ENCODE measurements around the gene BAD. TPM values are rescaled to one million over a fixed set of nuclear protein-coding genes. Genes with fewer than 3 reads are reported as not detected.
"Not testable (repeated sequence)": the region's sequence is repeated elsewhere in the genome, so short reads cannot be mapped to it uniquely, and the experiment has no call there.

Gene BAD
- total RNA-seq, 1 experiment from 2014 or later = 121 TPM

DNA sequence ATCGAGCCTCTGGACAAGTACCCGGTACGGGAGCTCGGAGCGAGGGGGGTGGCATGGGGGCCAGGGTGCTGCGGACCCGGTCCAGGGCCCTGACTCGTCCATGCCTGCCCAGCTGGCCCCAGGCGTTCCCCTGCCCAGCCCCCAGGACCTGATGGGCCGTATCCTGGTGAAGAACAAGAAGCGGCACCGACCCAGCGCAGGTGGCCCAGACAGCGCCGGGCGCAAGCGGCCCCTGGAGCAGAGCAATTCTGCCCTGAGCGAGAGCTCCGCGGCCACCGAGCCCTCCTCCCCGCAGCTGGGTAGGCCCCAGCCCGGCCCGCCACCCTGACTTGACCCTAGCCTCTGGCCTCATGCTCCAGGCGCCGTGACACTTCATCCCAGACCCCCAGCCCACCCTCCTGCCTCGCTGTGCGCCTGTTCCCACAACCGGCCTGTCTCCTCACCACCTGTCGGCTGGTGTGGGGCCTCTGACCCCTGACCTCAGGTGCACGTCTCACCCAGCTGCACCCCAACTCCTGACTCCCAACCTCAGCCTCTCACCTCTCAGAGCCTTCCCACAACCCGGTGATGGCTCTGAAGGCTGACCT, 25.4 kb downstream of the BAD start:
- no peak for DNase-seq (ENCODE audit: low read depth)

DNA sequence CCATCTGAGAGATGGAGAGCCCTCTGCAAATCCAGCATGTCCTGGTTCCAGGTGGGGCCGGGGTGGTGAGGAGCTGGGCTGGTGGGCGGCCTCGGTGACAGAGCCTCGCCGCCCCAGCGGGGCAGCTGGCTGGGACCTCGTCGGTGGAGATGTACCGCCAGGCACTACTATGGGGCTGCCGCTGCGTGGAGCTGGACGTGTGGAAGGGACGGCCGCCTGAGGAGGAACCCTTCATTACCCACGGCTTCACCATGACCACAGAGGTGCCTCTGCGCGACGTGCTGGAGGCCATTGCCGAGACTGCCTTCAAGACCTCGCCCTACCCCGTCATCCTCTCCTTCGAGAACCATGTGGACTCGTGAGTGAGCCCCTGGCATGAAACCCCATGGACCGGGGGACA, 26.1 kb downstream of the BAD start:
- no peak for DNase-seq (ENCODE audit: low read depth)

DNA sequence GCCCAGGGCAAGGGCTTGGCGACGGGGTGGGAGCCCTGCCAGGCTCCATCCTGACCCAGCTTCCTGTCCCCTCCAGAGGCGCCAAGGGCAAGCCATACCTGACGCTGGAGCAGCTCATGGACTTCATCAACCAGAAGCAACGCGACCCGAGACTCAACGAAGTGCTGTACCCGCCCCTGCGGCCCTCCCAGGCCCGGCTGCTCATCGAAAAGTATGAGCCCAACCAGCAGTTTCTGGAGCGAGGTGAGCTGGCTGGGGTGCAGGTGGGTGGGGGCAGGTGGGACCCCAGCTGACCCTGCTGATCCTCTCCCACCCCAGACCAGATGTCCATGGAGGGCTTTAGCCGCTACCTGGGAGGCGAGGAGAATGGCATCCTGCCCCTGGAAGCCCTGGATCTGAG, 28.2 kb downstream of the BAD start:
- no peak for DNase-seq (ENCODE audit: low read depth)

DNA sequence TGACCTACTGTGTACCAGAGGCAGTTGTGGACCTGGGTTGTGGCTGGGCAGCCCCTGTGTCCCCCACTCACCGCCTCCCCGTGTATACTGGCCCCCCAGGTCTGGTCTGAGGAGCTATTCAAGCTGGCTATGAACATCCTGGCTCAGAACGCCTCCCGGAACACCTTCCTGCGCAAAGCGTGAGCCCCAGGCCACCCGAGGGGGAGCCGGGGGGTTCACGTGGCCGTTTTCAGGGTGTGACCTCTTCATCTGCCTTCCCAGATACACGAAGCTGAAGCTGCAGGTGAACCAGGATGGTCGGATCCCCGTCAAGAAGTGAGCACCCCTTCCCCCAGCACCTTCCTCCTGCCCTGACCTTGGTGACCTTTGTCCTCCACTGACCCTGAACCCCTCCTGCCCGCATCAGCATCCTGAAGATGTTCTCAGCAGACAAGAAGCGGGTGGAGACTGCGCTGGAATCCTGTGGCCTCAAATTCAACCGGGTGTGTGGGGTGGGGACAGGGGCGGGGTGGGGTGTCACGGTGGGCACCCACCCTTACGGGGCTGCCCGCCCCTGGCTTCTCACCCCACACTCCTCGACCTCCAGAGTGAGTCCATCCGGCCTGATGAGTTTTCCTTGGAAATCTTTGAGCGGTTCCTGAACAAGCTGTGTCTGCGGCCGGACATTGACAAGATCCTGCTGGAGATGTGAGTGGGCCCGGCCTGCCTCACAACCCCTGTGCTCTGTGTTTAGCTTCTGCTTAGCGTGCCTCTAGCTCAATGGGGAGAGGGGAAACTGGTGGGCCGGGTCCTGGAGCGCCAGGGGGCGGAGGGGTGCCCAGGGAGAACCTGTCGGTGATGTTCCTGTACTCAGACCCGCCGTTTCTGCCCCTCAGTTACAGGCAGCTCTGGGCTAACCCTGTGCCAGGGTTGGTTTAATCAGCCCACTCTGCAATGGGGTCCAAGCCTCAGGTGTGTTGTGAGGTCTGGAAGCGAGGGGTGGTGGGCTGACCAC, 29.0 kb downstream of the BAD start:
- DNase-seq (ENCODE audit: low read depth) = no peak

DNA sequence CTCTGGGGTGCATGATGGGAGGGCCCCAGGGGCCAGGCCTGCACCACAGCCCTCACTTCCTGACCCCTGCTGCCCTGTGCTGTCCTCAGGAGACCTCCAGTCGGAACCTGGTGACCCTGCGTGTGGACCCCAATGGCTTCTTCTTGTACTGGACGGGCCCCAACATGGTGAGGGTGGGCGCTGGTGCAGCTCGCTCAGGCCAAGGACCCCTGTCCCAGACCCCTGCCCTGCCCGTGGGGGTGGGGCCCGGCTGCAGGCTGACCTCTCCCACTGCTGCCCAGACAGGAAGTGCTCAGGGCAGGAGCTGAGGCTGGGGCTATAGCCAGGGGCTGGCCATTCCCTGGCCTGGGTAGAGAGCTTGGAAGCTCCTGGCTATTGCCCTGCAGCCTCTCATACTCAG, 30.1 kb downstream of the BAD start:
- DNase-seq (ENCODE audit: low read depth) = no peak

DNA sequence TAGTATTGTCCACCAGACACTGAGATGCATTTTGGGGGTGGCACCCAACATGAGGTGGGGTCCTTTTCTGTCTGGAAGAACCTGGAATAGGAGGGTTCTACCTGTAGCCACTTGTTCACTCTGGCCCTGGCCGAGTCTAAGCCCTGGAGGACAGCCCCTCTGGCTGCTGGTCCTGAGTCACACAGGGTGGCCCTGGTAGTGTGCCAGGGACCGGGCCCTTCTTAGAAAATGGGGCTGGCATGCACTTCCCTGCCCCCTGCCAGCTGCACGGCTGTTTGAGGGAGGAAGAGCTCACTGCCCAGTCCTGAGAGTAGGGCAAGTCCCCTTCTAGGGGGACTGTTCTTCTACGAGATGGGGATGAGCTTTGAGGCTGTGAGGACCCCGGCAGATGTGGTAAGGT, 31.0 kb downstream of the BAD start:
- no peak for DNase-seq (ENCODE audit: low read depth)

DNA sequence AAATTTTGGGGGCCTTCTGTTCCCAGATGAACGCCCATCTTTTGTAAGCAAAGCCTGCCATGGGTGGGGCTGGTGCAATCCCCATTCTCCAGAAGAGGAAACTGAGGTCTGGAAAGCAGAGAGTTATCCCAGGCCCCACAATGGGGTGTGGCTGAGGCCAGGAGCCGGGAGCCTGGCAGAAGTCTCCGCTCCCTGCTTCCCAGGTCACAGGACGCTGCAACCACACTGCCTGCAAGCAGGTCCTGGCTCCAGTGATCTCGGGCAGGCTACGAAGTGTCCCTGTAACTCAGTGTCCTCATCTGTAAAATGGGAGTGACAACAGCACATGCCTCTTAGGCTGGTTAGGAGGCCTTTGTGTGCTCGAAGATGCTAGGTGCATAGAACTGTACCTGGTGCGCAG, 31.4 kb downstream of the BAD start:
- no peak for DNase-seq (ENCODE audit: low read depth)

DNA sequence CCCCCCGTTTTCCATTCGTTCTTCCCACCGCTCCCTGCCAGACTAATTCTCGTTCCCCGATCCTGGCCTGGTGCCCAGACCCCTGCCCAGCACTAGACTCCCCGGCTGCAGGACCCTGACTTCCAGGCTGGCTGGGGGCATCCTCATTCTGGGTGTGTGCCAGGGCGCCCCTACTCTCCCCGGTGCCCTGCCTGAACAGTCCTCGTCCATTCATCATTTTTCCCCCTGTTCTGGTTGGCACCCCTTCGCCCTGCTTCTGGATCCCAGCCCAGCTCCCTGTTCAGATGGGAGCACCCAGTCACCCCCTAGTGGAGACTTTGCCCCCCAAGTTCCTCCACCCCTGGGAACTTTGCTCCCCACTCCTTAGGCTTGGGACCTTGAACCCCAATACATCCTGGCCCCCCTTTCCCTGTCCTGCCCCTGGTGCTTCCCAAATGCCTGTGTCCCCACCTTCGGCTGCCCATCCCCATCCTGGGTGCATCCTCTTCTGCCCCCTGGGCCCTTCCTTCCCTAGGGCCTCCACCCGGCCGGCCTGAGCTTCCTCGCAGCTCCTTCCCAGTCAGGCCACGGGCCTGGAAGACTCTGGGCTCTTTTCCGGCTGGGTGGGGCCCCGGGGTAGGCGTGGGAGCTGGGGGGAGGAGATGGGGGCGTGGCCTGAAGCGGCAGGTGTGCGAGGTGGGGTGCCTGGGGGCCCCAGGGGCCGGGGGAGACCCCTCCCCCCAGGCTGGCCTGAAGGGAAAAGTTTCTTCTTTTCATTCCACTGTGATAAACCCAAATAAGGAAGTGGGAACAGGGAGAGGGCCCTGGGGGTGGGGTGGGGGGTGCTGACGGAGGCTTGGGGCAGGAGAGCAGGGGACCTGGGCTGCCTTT, 32.2 kb downstream of the BAD start:
- peak; percentile 50 for DNase-seq (ENCODE audit: low read depth)

DNA sequence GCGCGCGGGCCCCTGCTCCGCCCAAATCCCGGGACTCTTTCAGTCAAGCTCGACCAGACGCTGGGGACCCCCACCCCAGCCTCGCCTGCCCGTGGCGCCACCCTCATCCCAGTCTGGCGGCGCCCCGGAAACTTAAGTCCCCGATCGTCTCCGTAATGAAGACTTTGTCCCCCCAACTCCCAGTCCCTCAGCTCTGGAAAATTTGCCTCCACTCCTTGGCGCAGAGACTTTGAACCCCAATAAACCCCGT, 32.8 kb downstream of the BAD start:
- DNase-seq (ENCODE audit: low read depth) = no peak

DNA sequence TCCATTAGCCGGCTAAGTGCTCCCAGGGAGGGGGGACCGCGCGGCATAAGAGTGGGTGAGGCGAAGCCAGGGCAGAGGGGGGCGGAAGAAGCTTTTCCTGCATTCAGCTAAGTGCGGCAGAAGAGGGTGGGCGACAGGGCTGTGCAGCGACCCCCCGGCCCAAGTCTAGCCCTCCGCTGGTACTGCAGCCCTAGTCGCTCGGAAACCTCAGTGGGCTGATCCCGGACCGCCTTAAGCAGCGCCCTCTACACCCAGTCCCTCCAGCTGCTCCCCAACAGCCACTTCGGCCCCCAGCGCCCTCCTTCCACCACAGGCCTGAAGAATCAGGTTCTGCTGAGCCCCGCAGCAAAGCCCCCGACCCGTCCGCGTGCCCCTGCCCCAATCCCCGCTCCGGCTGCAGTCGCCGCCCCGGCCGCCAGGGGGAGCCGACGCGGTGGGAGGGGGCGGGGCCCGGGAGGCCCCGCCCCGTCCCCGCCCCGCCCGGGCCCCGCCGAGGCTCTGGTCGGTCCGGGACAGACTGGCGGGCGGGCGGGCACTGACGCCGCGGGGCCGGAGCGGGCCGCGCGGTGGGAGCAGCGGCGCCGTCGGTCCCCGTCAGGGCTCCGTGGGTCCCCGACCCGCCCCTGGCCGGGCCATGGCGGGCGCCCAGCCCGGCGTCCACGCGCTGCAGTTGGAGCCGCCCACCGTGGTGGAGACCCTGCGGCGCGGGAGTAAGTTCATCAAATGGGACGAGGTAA, 33.3 kb downstream of the BAD start, which contains the start of gene PLCB3:
Gene PLCB3 (plus strand): TSS at position 515 of the 737 bp plus-strand sequence. CDS start 120 bp downstream, at position 635.
- peak; percentile 50 for DNase-seq (ENCODE audit: low read depth)

DNA sequence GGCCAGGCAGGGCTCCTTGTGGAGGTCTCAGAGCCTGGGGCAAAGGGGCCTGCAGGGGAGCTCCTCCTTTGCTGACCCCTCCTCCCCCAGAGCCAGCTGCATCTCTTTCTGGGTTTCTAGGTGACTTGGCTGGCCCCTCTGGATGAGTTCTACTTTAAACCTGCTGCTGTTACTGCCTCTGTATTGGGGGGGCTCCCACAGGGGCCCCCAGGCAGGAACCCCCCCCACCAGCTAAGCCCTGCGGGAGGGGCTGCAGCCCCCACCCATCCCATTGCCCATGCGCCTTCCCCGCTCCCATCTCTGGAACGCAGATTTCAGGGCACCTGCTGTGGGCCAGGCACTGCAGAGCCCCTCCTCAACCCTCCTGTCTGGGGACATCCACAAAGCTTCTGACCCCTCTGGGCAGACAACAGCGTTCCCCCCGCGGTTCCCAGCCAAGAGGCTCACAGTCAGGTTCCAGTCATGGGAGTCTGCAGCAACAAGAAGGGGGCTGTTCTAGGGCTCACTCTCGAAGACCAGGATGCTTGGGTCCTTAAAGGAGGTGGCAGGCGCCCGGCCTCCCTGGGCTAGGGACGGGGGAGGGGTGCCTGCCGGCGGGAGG, 34.0 kb downstream of the BAD start:
- DNase-seq (ENCODE audit: low read depth) = no peak

DNA sequence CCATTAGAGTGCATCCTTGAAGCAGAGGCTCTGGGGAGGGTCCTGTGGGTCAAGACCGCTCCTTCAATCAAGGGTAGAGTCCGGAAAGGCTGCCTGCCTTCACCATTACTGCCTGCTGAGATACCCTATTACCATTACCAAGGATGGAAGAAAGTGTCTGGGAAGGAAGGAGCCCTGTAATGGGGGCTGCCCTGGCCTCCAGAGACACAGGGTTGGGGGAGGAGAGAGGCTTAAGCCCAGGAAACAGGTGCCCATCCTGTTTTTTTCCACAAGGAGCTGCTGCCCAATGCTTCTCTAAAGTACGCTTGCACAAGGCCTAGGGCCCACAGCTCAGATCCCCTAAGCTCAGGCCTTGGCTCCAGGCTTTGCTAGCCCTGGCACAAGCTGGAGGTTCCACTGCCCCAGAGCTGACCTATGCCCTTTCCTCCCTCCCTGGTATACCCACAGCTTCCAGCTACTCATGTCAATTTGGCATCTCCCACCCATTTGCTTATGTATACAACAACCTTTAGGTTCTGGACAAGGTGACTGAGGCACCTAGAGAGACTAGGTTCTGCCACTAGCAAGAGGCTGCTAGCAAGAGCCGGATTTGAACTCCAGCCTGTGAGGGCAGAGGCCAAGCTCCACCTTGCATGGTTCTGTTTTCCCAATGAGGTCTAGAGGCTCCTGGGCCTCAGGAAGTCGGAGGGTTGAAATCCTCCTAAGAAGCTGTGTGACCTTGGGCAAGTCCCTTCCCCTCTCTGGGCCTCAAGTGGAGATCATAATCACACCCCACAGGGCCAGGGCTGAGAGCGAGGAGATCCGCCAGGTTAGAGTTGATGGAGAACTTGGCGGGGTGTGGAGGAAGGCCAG, 34.7 kb downstream of the BAD start:
- DNase-seq (ENCODE audit: low read depth) = no peak

DNA sequence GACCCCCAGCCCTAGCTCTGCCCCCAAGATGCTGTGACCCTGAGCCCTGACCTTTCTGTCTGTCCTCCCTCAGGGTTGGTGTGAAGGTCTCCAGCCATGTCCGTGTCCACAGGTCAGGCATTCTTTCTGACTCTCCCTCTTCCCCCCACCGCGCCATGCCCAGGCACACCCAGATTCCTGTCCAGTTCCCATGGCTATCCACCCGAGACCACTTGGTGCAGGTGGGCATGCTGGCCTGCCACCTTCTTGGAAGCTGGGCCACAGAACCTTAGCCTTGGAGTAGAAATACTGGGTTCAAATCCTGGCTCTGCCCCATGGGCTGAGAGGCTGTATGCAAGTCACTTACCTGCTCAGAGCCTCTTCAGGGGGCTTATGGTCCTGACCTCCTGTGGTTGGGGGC, 35.4 kb downstream of the BAD start:
- DNase-seq (ENCODE audit: low read depth) = no peak

DNA sequence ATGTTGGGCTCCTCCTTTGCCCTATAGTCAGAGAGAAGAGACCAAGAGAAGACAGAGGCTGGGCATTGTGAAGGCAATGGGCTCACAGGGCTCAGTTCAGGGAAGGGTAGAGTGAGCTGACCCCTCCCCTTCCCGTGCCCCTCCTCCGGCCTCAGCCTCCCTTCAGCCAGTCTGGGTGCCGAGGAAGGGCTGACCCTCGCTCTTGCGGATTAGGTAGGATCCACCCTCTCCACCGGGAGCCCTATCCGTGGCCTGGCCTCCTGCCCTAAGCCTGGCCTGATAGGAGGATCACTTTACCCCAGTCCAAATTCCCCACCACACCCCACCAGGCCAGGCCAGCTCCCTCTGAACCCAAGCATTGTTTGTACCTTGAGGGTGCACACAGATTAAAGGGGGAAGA, 35.9 kb downstream of the BAD start:
- DNase-seq (ENCODE audit: low read depth) = no peak

DNA sequence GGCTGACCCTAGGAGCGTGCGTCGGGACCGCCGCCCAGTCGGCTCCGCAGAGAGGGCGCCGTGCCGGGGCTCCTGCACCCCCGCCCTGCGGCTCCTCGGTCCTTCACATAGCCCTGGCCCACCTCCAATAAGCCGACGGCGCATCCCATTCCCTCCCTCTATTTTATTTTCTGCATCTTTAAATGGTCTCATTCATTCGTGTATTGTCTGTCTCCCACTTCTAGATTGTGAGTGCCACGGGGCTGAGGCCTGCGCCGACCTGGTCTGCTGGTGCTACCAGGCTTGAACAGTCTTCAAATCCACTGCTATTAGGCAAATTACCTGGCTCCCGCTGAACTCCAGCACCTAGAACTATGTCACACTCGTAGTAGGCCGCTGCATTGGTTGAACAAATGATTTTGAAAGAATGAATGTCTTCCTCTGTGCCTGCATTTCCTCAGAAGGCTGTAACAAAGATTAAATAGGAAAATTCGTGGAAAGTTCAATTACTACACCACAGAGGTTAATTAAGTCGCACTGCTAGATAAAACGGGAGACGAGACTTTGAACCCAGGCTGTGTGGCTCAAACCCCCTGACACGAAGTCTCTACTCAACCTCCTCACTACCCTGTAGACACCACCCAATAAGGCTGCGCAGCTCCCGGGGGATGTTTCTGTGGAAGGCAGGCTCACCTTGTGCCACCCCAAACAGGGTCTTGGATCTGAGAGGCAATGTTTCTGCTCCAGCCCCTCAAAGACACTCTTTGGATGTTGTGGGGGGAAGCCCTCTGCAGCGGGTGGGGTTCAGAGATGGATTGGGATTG, 36.5 kb downstream of the BAD start:
- DNase-seq (ENCODE audit: low read depth) = no peak

DNA sequence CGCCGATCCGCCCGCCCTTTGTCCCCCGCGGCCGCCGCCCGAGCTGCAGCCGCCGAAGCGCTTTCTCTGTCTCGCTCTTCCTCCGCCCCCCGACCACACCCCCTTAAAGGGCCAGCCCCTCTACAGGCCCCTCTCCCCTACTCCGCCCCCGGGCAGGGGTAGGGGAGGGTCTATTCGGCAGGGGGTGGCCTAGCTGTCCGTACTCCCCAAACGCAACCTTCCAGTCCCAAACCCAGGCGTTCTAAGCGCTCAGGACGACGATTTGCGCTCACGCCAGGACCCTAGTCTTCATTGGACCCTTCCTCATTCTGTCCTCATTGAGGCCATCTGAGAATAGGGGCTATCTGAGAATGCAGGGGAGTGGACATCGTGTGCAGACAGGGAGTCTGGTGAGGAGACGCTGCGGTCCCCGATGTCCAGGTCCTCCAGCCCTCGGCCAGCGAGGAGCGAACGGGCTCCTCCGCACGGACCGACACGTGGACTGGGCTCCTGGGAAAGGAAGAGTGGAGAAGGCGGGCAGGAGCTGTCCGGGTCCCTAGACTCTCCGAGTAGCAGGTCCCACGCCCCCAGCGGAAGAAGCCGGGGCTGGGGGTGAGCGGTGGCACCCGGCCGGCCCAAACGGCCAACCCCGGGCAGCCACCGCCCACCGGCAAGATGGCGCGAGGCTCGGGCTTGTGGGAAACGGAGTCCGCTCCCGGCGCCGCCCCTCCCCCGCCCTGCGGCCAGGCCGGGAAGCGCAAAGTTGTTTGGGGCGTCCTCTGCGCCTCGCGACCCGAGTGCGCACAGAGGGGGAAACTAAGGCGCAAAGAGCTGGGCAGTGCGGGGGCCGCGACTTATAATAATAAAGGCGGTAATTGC, 37.4 kb downstream of the BAD start, which contains the start of gene PPP1R14B:
Gene PPP1R14B (minus strand): TSS at position 73 of the 858 bp plus-strand sequence. CDS start 270 bp downstream, outside the sequence.
- peak; percentile 87 for DNase-seq (ENCODE audit: low read depth)

DNA sequence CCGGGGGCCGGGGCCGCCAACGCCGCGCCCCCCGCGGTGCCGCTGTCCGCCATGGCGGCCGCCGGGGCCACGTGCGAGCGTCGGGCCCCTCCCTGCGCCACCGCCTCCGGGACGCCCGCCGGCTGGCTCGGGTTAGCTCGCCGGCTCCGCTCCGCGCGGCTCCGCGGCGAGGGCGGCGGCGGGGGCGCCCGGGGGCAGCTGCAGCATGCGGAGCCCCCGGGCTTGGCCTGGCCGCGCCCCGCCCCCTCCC, 37.9 kb downstream of the BAD start:
- not testable (repeated sequence) for DNase-seq (ENCODE audit: low read depth)

DNA sequence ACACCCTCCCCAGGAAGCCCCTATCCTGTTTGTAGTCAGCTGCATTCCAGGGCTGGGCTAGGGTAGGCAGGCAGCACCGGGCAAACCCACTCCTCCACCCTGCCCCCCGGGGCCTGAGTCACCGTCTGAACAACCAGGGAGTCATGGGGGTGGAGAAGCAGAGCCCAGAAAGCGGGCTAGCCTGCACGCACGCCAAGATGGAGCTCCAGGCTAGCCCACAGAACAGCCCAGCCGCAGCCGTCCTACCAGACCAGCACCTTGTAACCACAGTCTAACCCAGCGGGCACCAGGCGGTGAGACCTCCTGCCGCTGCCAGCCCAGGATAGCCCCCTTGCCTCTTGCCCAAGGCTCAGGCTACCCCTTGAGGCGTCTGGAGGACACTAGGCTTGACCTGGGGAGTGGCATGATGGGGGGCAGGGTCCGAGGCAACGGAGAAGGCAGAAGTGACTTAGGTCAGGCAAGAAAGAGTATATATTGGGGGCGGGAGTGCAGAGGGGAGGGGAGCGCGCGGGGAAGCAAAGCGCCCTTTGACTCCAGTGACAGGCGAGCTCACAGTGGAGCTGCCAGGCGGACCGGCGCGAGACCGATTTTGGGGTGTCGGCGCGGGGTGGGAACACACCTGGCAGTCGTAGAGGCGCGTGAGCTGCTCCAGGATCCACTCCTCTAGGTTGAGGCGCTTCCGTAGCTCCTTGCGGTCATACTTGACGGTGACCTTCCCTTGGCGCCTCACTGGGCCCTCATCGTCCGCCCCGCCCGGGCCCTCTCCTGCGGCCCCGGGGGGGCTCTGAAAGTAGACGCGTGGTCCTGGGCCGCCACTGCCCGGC, 38.5 kb downstream of the BAD start:
- peak; percentile 98 for DNase-seq (ENCODE audit: low read depth)

All from RPMI7951 (cell line).